A549 (cell line): ENCODE results near the gene SRPRA.

Experiments used
- BHLHE40 ChIP-seq: IDR thresholded peaks from 2 replicates; pipeline ENCODE4 v1.6.1; 2012; ENCODE audit warnings: low read depth, low read length, inconsistent platforms
- CHD2 ChIP-seq: fragments of 150-350 bp; IDR thresholded peaks from 2 replicates; pipeline ENCODE4 v1.6.1; 2014; ENCODE audit warnings: low read length; ENCODE audit not compliant: partially characterized antibody
- PBX3 ChIP-seq: IDR thresholded peaks from 2 replicates; pipeline ENCODE4 v1.6.1; 2012
- RAD21 ChIP-seq, 2 experiments: fragments of >200 bp in 1 of 2; sonication (Bioruptor Twin) in 1 of 2; formaldehyde crosslinking in 1 of 2; IDR thresholded peaks in 1 of 2; conservative IDR thresholded peaks in 1 of 2; 2 replicates in 1 of 2; 3 replicates in 1 of 2; pipeline ENCODE4 v1.6.1; 2012 to 2018; ENCODE audit warnings: inconsistent platforms in 1 of 2
- REST ChIP-seq: fragments of 200-600 bp; sonication (generic); IDR thresholded peaks from 2 replicates; pipeline ENCODE4 v1.6.1; 2016; ENCODE audit warnings: antibody characterized with exemption, mild to moderate bottlenecking, moderate library complexity
- TF ChIP-seq, protein P1 (sequence below): fragments of >200 bp; sonication (Bioruptor Twin); formaldehyde crosslinking; IDR thresholded peaks from 3 replicates; pipeline ENCODE4 v1.5.1; 2016

DNA sequence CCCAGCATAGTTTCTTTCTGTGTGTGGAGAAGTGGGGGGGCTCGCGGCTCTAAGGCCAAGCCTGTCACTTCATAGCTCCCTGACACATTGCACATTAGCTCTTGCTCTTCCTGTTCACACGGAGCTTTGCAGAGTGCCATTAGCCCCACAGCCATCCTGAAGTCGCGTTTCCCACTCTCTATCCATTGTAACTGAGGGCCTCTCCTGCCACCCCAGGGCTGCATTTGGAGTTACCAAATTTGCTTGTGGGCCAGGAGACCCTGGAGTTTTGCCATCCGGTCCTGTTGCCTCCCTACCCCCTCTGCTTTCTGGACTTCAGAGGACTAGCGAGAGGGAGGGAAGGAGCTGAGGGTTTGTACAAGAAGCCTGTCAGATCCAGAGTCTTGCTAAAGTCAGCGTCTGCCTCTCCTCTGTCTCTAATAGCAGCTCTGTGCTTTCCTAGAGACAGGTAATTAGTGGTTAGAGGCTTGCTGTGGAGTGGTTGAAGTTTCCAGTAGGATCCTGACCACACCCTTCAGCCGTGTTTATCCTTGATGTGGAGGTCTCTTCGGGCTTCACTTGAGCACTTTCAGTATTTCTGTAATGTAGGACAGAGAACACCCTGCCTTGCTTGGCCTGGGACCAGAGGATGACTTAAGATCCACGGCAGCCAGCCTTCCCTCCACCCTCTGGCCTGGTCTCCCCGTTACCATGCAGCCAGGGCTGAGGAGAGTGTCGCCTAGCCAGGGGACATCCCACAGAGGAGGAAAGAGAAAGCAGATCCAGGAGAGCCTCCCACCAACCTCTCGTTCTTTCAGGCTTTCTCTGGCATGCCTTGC, 49.3 kb upstream of the SRPRA start:
- TF ChIP-seq PBX3 (no peak), REST (no peak), BHLHE40 (no peak), RAD21 (conservative IDR thresholded peaks at IDR 0.05 in 1 of 2, IDR thresholded peaks at IDR 0.05 in 1 of 2) (no peak), CHD2 (no peak)
- TF ChIP-seq, protein P1, sequence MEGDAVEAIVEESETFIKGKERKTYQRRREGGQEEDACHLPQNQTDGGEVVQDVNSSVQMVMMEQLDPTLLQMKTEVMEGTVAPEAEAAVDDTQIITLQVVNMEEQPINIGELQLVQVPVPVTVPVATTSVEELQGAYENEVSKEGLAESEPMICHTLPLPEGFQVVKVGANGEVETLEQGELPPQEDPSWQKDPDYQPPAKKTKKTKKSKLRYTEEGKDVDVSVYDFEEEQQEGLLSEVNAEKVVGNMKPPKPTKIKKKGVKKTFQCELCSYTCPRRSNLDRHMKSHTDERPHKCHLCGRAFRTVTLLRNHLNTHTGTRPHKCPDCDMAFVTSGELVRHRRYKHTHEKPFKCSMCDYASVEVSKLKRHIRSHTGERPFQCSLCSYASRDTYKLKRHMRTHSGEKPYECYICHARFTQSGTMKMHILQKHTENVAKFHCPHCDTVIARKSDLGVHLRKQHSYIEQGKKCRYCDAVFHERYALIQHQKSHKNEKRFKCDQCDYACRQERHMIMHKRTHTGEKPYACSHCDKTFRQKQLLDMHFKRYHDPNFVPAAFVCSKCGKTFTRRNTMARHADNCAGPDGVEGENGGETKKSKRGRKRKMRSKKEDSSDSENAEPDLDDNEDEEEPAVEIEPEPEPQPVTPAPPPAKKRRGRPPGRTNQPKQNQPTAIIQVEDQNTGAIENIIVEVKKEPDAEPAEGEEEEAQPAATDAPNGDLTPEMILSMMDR, result no peak
